Activated naive CD8-positive, alpha-beta T cell treated with anti-CD3 and anti-CD28 coated beads, Interleukin-2, amount 50 U/mL, for 24 hours (primary cell): Measurements from ENCODE around the gene CNDP2.

Experiments used
- ATAC-seq: fragments of 150-1000 bp; cut with Tn5 transposase; one replicate; pipeline ENCODE4 v1.10.0; 2021
- DNase-seq: peaks from one replicate; pipeline ENCODE4 v3.0.0; 2021
- H3K27ac Mint-ChIP-seq: one replicate; pipeline ENCODE4 v1.8.0; 2021; ENCODE audit warnings: mild to moderate bottlenecking, mixed read lengths
- H3K27me3 Mint-ChIP-seq: one replicate; pipeline ENCODE4 v1.8.0; 2021; ENCODE audit warnings: mixed read lengths
- H3K36me3 Mint-ChIP-seq: one replicate; pipeline ENCODE4 v1.8.0; 2021; ENCODE audit warnings: low read depth, mixed read lengths
- H3K4me1 Mint-ChIP-seq: one replicate; pipeline ENCODE4 v1.8.0; 2021; ENCODE audit warnings: mixed read lengths
- H3K4me3 Mint-ChIP-seq: one replicate; pipeline ENCODE4 v1.8.0; 2021; ENCODE audit warnings: mild to moderate bottlenecking, moderate library complexity, mixed read lengths
- H3K9me3 Mint-ChIP-seq: one replicate; pipeline ENCODE4 v1.8.0; 2021; ENCODE audit warnings: mixed read lengths

CNDP2 gene

DNA sequence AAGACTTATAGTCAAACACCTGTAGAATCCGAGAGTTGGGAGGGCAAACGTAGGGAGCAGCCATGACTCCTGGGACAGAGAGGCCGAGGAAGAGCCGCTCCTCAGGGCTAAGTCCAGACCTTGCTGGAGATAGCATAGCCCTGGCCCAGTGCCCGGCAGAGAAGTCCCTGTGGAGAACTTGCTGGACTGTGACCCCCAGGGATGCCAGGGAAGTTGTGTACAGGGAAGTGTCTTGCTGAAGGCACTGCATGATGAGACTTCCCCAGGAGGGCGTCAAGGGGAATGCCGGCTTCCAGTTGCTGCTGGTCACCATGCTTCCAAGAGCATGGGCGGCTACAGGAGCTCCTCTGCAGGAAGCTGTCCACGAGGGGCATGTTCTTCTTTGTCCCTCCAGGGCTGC, 29.6 kb downstream of the CNDP2 start:
- H3K27ac Mint-ChIP-seq = no peak overlapping the region
- no peaks in the 10 kb centered on the region for H3K4me1 Mint-ChIP-seq
- H3K27me3 Mint-ChIP-seq = peaks cover 3% of the 10 kb centered on the region
- no peaks in the 10 kb centered on the region for H3K9me3 Mint-ChIP-seq
- H3K4me3 Mint-ChIP-seq = no peak overlapping the region
- ATAC-seq = no peak
- no peak for DNase-seq
- peaks cover 10% of the 10 kb centered on the region for H3K36me3 Mint-ChIP-seq

DNA sequence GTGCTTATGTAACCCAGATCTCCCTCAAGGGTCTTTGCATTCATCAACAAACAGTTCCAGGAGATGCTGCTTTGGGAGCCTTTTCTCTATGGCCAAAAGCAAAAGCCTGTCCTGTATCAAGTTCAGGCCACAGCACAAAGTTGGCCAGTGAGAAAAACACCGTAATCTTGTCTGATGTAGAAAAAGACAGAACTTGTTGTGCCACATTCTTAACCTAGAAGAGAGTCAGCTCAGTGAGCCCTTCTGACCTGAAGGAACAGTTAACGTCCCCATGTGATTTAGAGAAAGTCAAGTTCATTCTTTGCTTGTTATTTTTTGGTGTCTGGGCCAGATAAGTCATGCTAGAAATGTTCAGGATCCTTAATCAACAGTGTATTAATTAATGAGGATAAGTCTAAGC, 30.3 kb downstream of the CNDP2 start:
- Mint-ChIP-seq H3K4me1 (no peaks in the 10 kb centered on the region), H3K27ac (no peak overlapping the region), H3K4me3 (no peak overlapping the region), H3K9me3 (no peaks in the 10 kb centered on the region), H3K36me3 (peaks cover 4% of the 10 kb centered on the region), H3K27me3 (peaks cover 3% of the 10 kb centered on the region)
- DNase-seq (no peak), ATAC-seq (no peak)

DNA sequence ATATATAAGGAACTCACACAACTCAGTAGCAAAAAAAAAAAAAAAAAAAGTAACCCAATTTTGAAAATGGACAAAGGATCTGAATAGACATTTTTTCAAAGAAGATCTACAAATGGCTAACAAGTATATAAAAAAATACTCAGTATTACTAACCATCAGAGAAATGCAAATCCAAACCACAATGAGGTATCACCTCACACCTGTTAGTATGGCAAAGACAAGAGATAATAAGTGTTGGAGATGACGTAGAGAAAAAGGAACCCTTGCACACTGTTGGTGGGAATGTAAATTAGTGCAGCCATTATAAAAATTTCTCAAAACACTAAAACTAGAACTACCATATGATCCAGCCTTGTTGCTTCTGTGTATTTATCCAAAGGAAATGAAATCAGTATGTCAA, 32.3 kb downstream of the CNDP2 start:
- no peak for DNase-seq
- Mint-ChIP-seq H3K9me3 (no peaks in the 10 kb centered on the region), H3K4me3 (no peak overlapping the region), H3K27ac (no peak overlapping the region), H3K4me1 (no peaks in the 10 kb centered on the region), H3K27me3 (peaks cover 3% of the 10 kb centered on the region), H3K36me3 (no peaks in the 10 kb centered on the region)
- no peak for ATAC-seq

DNA sequence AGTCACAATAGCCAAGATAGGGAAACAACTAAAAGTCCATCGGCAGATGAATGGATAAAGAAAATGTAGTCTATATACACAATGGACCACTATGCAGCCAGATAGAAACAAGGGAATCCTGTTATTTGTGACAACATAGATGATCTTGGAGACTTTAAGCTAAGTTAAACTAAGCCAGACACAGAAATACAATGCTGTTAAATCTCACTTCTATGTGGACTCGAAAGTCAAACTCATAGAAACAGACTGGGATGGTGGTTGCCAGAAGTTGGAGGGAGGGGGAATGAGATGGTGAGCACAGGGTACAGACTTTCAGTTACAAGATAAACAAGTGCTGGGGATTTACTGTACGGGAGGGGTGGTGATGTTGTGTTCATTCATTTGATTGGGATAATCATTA, 32.8 kb downstream of the CNDP2 start:
- ATAC-seq = no peak
- Mint-ChIP-seq H3K27ac (no peak overlapping the region), H3K27me3 (peaks cover 3% of the 10 kb centered on the region), H3K4me1 (no peaks in the 10 kb centered on the region), H3K36me3 (no peaks in the 10 kb centered on the region), H3K4me3 (no peak overlapping the region), H3K9me3 (no peaks in the 10 kb centered on the region)
- DNase-seq = no peak

DNA sequence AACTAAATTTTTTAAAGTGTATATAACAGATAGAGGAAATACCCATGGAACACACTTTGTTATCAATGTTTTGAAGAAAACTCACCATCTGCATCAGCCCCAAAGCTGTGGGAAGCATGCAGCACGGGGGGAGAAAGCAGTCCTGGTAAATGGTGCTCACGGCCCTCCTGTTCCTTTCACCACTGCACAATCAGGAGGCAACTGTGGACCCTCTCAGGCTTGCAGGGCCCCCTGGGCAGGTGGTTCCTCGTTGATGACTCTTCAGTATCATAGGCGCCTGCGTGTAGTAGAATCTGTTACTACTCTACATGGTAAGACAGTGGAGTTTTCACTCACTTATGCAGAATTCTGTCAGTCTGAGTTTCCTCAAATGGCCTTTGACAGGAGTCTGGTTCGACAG, 33.2 kb downstream of the CNDP2 start:
- no peaks in the 10 kb centered on the region for H3K36me3 Mint-ChIP-seq
- DNase-seq (no peak), ATAC-seq (no peak)
- H3K4me1 Mint-ChIP-seq = no peaks in the 10 kb centered on the region
- no peak overlapping the region for H3K4me3 Mint-ChIP-seq
- no peak overlapping the region for H3K27ac Mint-ChIP-seq
- no peaks in the 10 kb centered on the region for H3K9me3 Mint-ChIP-seq
- H3K27me3 Mint-ChIP-seq = peaks cover 3% of the 10 kb centered on the region

DNA sequence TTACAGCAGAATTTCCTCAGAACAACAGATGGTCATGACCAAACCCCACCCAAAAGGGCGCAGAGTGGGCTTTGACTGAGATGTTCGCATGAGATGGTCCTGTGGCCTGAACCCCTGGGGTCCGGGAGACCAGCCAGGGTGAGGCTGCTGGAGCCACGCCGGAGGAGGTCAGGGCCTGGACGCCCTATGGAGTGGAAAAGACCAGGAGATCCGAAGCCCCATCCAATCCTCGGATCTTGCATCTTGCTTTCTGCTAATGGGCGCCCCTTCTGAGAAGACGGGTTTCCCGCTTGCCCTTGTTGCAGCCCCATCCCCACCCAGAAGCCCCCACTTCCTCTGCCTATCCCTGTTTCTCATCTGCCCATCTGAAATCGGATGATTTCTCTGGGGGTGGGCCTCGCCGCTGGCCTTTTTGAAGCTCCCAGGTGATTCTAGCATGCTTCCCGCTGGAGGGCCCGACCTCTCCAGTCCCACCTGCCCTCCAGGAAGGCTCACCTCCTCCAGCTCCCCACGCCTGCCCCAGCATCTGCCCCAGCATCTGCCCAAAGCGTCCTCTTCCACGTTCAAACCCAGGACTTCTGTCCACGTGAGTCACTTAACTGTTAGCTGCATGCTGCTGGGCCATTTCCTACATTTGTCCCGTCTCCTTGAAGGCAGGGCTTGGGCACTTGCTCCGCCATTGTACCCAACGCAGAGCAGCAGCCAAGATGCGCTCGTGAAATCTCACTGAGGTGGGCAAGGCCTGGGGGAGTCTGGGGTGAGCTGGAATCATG, 33.8 kb downstream of the CNDP2 start:
- H3K27me3 Mint-ChIP-seq = peaks cover 3% of the 10 kb centered on the region
- H3K9me3 Mint-ChIP-seq = no peaks in the 10 kb centered on the region
- DNase-seq = no peak
- H3K27ac Mint-ChIP-seq = no peak overlapping the region
- H3K4me1 Mint-ChIP-seq = no peaks in the 10 kb centered on the region
- no peak for ATAC-seq
- no peaks in the 10 kb centered on the region for H3K36me3 Mint-ChIP-seq
- H3K4me3 Mint-ChIP-seq = no peak overlapping the region

DNA sequence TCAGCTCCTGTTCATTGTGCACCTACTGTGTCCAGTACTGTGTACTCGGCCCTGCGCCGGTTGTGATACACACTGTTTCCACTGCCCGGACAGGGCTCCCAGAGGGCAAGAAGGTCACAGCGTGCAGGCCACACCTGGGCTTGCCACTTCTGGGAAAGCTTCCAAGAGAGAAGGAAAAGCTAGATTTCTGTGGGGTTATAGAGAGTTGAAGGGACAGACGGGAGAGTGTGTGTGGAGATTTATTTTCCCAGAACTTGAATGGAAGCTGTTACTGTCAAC, 34.4 kb downstream of the CNDP2 start:
- Mint-ChIP-seq H3K36me3 (no peaks in the 10 kb centered on the region), H3K27ac (no peak overlapping the region), H3K4me3 (no peak overlapping the region), H3K4me1 (no peaks in the 10 kb centered on the region), H3K9me3 (no peaks in the 10 kb centered on the region), H3K27me3 (peaks cover 4% of the 10 kb centered on the region)
- DNase-seq = no peak
- ATAC-seq = no peak

DNA sequence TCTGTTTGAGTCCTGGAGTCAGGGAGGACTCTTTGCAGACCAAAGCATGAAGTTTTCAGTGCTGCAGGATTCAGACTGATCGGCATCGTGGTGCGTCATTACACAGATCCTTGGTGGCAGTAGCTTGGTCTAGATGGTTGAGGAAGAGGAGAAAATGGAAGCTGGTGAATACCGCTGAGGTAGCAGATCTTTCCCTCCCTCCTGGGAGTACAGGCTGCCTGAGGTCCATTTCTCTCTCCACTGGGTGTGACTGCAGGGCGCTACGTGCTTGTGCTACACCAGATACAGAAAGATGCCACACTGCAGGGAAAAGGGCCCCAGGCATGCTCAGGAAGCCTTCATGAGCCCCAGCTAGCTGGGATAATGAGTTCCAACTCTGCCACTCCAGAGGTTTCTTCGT, 34.9 kb downstream of the CNDP2 start:
- DNase-seq (no peak), ATAC-seq (no peak)
- H3K4me3 Mint-ChIP-seq = no peak overlapping the region
- H3K36me3 Mint-ChIP-seq = no peaks in the 10 kb centered on the region
- peaks cover 4% of the 10 kb centered on the region for H3K27me3 Mint-ChIP-seq
- H3K27ac Mint-ChIP-seq = no peak overlapping the region
- no peaks in the 10 kb centered on the region for H3K4me1 Mint-ChIP-seq
- H3K9me3 Mint-ChIP-seq = no peaks in the 10 kb centered on the region

DNA sequence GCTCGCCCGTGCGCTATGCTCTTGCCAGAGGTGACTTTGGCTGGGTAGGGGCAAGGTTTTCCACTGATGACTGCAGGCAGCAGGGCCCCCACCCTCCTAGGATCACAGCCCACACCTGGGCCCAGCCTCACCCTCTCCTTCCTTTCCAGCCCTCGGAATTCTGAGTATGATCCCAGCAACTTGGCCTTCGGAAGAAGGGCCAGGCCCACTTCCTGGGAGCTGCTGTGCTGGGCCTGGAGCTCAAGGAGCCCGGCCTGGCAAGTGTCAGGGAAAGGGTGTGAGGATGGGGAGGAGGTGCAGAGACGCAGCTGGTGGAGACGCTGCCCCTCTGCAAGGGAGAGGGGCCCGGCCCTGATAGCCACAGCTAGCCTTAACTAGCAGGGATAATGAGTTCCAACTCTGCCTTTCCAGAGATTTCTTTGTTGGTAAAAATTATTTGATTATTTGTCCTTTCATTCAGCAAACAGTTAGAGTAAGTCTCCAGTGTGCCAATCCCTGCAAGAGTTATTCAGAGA, 36.4 kb downstream of the CNDP2 start:
- DNase-seq (no peak), ATAC-seq (no peak)
- H3K36me3 Mint-ChIP-seq = no peaks in the 10 kb centered on the region
- peaks cover 4% of the 10 kb centered on the region for H3K27me3 Mint-ChIP-seq
- H3K9me3 Mint-ChIP-seq = no peaks in the 10 kb centered on the region
- H3K4me3 Mint-ChIP-seq = no peak overlapping the region
- no peak overlapping the region for H3K27ac Mint-ChIP-seq
- no peaks in the 10 kb centered on the region for H3K4me1 Mint-ChIP-seq

DNA sequence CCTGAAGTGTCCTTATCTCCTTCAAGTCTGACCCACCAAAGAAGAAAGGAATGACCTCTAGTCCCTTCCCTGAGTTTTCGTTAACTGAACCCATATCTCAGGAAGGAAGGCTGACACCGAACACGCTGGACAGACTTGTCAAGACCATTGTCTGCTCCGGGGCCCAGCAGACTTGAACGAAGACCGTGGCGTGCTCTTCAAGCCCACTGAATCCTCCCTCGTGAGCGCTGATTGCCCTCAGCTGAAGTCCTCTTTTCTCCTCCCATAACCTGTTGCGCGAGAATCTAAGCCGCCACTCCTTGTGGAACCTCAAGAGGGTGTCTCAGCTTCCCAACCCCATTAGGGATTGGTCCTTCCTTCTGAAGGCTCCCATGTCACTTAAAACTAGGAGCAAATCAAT, 37.5 kb downstream of the CNDP2 start:
- Mint-ChIP-seq H3K27ac (no peak overlapping the region), H3K4me1 (no peaks in the 10 kb centered on the region), H3K4me3 (no peak overlapping the region), H3K9me3 (no peaks in the 10 kb centered on the region), H3K36me3 (no peaks in the 10 kb centered on the region), H3K27me3 (peaks cover 4% of the 10 kb centered on the region)
- no peak for ATAC-seq
- no peak for DNase-seq

DNA sequence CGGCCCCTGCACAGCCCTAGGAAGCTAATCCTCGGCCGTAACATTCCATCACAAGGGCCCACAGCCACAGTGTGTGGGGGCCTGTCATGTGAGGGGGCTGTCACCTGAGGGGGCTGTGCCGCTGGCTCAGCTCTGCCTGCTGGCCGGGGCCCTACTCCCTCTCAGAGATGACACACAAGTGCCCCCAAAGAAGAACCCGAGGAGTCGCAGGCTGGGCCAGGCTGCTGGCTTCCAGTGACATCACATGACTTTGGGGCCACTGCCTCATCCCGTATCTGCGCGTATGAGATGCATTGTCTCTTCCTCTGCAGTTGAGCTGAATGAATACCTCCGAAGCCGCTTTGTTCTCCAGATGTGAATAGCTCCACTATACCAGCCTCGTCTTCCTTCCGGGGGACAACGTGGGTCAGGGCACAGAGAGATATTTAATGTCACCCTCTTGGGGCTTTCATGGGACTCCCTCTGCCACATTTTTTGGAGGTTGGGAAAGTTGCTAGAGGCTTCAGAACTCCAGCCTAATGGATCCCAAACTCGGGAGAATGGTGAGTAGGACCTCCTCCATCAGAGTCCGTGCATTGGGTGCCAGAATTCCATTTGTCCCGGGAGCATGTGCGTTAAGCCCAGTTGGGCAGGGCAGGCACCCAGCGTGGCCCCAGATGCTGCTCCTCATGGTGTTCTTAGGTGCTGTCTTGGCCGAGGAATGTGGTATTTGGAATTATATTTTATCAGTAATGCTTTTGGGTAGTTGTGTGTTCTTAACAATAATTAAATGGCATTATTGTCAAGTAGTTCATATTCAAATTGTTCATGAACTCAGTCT, 38.2 kb downstream of the CNDP2 start, which contains the start of gene CNDP1:
CNDP1 (plus strand) TSS at position 351 of the 820 bp plus-strand sequence; CDS start at position 519, 168 bp downstream.
- Mint-ChIP-seq H3K4me1 (no peaks in the 10 kb centered on the region), H3K27ac (no peak within 1 kb of the TSS), H3K4me3 (no peak within 1 kb of the TSS), H3K9me3 (no peaks in the 10 kb centered on the region), H3K36me3 (no peaks in the 10 kb centered on the region), H3K27me3 (peaks cover 4% of the 10 kb centered on the region)
- ATAC-seq (no peak), DNase-seq (no peak)

DNA sequence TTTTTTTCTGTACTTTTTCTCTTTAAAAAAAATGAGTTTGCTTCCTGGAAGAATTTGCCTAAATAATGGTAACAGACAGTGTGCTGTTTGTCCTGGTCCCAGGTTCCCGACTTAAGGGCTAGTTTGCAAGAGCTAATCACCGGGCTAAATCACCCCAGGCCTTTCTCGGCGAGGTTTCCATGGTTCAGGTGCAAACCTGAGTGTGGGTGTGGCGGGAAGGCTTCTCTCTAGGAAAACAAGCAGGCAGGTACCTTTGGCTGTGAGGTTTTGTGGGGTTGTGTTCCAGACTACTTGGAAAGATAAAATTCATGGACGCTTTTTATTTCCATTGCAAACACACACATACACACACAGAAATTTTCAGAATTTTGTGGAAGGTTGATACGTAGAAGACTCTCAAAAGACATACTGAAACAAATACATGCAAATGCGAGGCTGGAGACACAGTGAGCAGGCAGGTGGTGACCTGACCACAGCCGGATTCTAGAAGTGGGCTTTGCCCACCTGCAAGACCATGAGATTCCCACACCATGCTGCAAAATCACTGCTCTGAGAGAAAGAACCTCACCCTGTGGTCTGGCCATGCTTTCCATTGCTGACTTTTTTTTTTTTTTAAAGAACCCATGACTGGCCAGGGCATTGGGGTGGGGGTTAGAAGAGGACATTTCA, 39.0 kb downstream of the CNDP2 start:
- peaks cover 4% of the 10 kb centered on the region for H3K27me3 Mint-ChIP-seq
- DNase-seq = no peak
- H3K27ac Mint-ChIP-seq = no peak overlapping the region
- no peaks in the 10 kb centered on the region for H3K9me3 Mint-ChIP-seq
- ATAC-seq = no peak
- no peak overlapping the region for H3K4me3 Mint-ChIP-seq
- H3K36me3 Mint-ChIP-seq = no peaks in the 10 kb centered on the region
- H3K4me1 Mint-ChIP-seq = no peaks in the 10 kb centered on the region

DNA sequence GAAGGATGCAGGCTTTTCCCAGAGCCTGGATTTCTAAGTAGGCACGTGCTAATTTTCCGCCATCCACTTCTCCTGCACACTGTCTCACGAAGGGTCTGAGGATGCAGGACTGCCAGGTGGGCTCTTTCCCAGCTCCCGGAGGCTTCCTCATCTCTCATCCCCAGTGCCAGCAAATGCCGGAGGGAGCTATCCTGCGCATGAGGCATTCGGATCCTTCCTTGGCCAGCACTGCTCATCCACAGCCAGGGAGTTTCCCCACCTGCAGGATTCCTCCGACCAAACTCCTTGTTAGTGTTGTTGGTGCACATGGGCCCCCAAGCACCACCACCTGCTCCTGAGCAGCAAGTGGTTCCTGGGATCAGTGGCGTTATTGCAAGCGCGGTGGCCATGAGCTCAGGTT, 43.1 kb downstream of the CNDP2 start:
- Mint-ChIP-seq H3K36me3 (no peaks in the 10 kb centered on the region), H3K9me3 (no peaks in the 10 kb centered on the region), H3K4me1 (no peaks in the 10 kb centered on the region), H3K27me3 (peaks cover 1% of the 10 kb centered on the region), H3K4me3 (no peak overlapping the region), H3K27ac (no peak overlapping the region)
- no peak for DNase-seq
- no peak for ATAC-seq

DNA sequence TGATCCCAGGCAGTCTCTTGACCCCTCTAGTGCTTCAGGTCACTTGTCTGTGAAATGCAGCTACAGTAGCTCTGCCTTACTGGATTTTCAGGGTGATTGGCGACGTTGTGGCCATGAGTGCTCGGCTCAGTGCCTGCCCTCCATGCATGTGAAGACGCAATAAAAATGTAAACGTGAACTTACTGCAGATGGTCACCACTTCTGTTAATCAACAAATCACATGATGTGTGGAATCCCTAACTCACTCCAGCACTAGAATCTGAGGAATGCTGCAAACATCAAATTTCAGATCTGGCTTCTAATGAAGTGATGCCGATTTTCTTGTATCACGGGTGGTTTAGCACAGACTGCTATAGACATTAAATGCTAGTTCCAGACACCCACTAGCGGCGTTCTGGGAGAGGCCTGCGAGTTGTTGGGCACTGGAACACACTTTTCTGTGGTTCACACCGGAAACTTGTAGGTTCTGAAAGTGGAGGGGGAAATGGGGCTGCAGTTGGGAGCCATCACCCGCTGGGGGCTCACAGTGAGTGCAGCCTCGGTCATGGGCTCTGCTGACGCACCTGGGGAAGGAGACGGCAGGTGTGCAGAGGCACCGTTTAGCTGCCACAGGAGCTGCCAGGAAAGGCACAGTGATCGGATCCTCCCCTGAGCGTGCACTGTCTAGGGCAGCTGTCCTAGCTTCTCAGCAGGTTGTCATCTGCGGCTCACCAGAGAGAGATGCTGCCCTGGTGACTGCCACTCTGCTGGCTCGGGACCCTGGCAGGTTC, 44.7 kb downstream of the CNDP2 start:
- no peak for ATAC-seq

More for the DNA sequence above, 44.7 kb downstream of the CNDP2 start:
- Mint-ChIP-seq H3K4me1 (no peaks in the 10 kb centered on the region), H3K36me3 (no peaks in the 10 kb centered on the region), H3K4me3 (no peak overlapping the region), H3K27ac (no peak overlapping the region), H3K27me3 (no peaks in the 10 kb centered on the region), H3K9me3 (no peaks in the 10 kb centered on the region)
- no peak for DNase-seq
